Breast epithelium (tissue), 3 donors: Measurements from ENCODE around the gene PKNOX1.

ENCODE experiments used
- POLR2A ChIP-seq: fragments of 450-650 bp; IDR thresholded peaks from one replicate; pipeline ENCODE4 v1.6.1; 2016; ENCODE audit warnings: antibody characterized with exemption, mild to moderate bottlenecking, moderate library complexity
- POLR2AphosphoS5 ChIP-seq, 3 donors: sonication (generic); formaldehyde crosslinking; IDR thresholded peaks; one replicate each; pipeline ENCODE4 v1.6.1; 2017; ENCODE audit warnings: antibody characterized with exemption in 3 of 3
- TF ChIP-seq, protein P1 (sequence below), 3 donors: fragments of 450-650 bp; IDR thresholded peaks; one replicate each; pipeline ENCODE4 v1.5.1; 2016 to 2017; ENCODE audit warnings: antibody characterized with exemption in 3 of 3, mild to moderate bottlenecking in 3 of 3, moderate library complexity in 3 of 3

DNA sequence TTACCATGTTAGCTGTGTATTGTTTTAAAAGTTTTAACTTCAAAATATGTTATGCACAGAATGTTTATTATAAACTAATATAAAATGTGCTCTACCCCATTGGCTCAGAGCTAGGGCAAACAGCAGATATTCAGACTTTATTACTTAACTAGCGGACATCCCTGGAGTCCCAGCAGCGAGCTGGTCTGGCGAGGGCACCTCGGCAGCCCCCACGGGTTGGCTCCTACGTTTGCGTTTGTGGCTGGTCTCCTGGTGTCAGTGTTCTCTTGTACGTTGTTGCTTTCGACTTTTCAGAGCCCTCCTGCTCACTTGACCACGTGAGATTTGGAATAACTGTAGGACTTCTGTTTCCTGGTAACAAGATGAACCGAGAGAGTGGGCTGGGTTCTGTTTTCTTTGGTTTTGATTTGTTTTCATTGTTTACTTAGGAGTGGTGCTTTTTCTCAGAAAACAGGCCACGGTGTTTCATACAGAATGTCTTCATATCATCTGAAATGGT is 56.8 kb downstream of the PKNOX1 start:
- TF ChIP-seq POLR2A (no peak), POLR2AphosphoS5 (IDR thresholded peaks at IDR 0.05) (no peak)
- TF ChIP-seq, protein P1, sequence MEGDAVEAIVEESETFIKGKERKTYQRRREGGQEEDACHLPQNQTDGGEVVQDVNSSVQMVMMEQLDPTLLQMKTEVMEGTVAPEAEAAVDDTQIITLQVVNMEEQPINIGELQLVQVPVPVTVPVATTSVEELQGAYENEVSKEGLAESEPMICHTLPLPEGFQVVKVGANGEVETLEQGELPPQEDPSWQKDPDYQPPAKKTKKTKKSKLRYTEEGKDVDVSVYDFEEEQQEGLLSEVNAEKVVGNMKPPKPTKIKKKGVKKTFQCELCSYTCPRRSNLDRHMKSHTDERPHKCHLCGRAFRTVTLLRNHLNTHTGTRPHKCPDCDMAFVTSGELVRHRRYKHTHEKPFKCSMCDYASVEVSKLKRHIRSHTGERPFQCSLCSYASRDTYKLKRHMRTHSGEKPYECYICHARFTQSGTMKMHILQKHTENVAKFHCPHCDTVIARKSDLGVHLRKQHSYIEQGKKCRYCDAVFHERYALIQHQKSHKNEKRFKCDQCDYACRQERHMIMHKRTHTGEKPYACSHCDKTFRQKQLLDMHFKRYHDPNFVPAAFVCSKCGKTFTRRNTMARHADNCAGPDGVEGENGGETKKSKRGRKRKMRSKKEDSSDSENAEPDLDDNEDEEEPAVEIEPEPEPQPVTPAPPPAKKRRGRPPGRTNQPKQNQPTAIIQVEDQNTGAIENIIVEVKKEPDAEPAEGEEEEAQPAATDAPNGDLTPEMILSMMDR (IDR thresholded peaks at IDR 0.05), result no peak
